ENCODE results near the gene ELK3.

DNA sequence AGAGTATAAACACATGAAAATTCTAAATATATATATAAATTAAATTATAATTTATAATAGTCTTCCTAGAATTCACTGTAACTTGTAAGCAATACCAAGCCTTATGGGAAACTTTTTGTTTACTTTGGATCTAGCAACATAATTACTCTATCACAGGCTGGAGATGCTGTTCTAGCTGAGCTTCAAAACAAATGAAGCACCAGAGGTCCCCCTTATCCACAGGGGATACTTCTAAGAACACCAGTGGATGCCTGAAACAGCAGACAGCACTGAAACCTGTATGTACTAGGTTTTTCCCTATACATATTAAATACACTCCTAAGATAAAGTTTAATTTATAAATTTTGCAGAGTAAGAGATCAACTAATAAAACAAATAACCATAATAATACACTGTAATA lies 109.5 kb downstream of the ELK3 start:
- no peak for TF ChIP-seq ZNF138 (tag by site-specific recombination; IDR thresholded peaks at IDR 0.05; ENCODE audit: borderline replicate concordance)
- no peak for TF ChIP-seq ZNF629 (tag by site-specific recombination; IDR thresholded peaks at IDR 0.05)
- no peak for TF ChIP-seq ZNF776 (tag by site-specific recombination; IDR thresholded peaks at IDR 0.05; ENCODE audit: borderline replicate concordance)
- no peak for TF ChIP-seq ZSCAN16 (tag by site-specific recombination; IDR thresholded peaks at IDR 0.05)
- TF ChIP-seq, protein P1, sequence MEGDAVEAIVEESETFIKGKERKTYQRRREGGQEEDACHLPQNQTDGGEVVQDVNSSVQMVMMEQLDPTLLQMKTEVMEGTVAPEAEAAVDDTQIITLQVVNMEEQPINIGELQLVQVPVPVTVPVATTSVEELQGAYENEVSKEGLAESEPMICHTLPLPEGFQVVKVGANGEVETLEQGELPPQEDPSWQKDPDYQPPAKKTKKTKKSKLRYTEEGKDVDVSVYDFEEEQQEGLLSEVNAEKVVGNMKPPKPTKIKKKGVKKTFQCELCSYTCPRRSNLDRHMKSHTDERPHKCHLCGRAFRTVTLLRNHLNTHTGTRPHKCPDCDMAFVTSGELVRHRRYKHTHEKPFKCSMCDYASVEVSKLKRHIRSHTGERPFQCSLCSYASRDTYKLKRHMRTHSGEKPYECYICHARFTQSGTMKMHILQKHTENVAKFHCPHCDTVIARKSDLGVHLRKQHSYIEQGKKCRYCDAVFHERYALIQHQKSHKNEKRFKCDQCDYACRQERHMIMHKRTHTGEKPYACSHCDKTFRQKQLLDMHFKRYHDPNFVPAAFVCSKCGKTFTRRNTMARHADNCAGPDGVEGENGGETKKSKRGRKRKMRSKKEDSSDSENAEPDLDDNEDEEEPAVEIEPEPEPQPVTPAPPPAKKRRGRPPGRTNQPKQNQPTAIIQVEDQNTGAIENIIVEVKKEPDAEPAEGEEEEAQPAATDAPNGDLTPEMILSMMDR (tag by site-specific recombination; IDR thresholded peaks at IDR 0.05) = no peak
- TF ChIP-seq ZNF777 (tag by site-specific recombination; IDR thresholded peaks at IDR 0.05; ENCODE audit: borderline replicate concordance) = no peak
- no peak for TF ChIP-seq ZNF521 (tag by site-specific recombination; IDR thresholded peaks at IDR 0.05)
- no peak for TF ChIP-seq TCF7L2 (IDR thresholded peaks at IDR 0.05; ENCODE audit: borderline replicate concordance, low read depth, low read length)
- TF ChIP-seq, protein P2, sequence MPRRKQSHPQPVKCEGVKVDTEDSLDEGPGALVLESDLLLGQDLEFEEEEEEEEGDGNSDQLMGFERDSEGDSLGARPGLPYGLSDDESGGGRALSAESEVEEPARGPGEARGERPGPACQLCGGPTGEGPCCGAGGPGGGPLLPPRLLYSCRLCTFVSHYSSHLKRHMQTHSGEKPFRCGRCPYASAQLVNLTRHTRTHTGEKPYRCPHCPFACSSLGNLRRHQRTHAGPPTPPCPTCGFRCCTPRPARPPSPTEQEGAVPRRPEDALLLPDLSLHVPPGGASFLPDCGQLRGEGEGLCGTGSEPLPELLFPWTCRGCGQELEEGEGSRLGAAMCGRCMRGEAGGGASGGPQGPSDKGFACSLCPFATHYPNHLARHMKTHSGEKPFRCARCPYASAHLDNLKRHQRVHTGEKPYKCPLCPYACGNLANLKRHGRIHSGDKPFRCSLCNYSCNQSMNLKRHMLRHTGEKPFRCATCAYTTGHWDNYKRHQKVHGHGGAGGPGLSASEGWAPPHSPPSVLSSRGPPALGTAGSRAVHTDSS (tag by site-specific recombination; IDR thresholded peaks at IDR 0.05) = no peak
- no peak for TF ChIP-seq ZNF600 (tag by site-specific recombination; IDR thresholded peaks at IDR 0.05)
- no peak for TF ChIP-seq KLF9 (tag by site-specific recombination; IDR thresholded peaks at IDR 0.05; ENCODE audit: low read depth)
- TF ChIP-seq, protein P3, sequence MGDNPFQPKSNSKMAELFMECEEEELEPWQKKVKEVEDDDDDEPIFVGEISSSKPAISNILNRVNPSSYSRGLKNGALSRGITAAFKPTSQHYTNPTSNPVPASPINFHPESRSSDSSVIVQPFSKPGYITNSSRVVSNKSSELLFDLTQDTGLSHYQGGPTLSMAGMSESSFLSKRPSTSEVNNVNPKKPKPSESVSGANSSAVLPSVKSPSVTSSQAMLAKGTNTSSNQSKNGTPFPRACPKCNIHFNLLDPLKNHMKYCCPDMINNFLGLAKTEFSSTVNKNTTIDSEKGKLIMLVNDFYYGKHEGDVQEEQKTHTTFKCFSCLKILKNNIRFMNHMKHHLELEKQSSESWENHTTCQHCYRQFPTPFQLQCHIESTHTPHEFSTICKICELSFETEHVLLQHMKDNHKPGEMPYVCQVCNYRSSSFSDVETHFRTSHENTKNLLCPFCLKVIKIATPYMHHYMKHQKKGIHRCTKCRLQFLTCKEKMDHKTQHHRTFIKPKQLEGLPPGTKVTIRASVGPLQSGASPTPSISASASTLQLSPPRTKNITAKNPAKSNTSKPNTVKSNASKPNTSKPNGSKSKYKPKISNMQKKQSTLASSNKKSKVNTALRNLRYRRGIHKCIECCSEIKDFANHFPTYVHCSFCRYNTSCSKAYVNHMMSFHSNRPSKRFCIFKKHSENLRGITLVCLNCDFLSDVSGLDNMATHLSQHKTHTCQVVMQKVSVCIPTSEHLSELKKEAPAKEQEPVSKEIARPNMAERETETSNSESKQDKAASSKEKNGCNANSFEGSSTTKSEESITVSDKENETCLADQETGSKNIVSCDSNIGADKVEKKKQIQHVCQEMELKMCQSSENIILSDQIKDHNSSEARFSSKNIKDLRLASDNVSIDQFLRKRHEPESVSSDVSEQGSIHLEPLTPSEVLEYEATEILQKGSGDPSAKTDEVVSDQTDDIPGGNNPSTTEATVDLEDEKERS (tag by site-specific recombination; IDR thresholded peaks at IDR 0.05) = no peak

Measured in HEK293 (cell line).